Measurements from ENCODE around the gene SLC35D2. TPM values are rescaled to one million over a fixed set of nuclear protein-coding genes. Genes with fewer than 3 reads are reported as not detected.
"Not testable (repeated sequence)": the region's sequence is repeated elsewhere in the genome, so short reads cannot be mapped to it uniquely, and the experiment has no call there.

The SLC35D2 gene
- total RNA-seq, 4 donors from 2014 or later: 25.1 to 66.6 (median 32.0) TPM

- Histone ChIP-seq H3K27ac (no peak overlapping the region), H3K27me3 (no peaks in the 10 kb centered on the region), H3K36me3 (peaks cover 6 to 32% (median 7%) of the 10 kb centered on the region in 3 donors), H3K4me3 (no peak overlapping the region), H3K9me3 (no peaks in the 10 kb centered on the region), H3K4me1 (peaks cover 0 to 4% (median 0%) of the 10 kb centered on the region in 4 donors)
- 95 to 98% methylated on average over 1 of the region's 1 CpG for WGBS, 2 donors
- no peak for DNase-seq (ENCODE audit: low spot score in 2 of 2)
- TF ChIP-seq EP300 (IDR thresholded peaks at IDR 0.05) (no peak), POLR2A (IDR thresholded peaks at IDR 0.05) (no peak), CTCF (IDR thresholded peaks at IDR 0.05) (no peak)
These were observed 15.6 kb downstream of the SLC35D2 start for GRCh38 chr9:96367943-96368342.

- Histone ChIP-seq H3K27ac (no peak overlapping the region), H3K27me3 (no peaks in the 10 kb centered on the region), H3K36me3 (peaks cover 6 to 77% (median 7%) of the 10 kb centered on the region in 3 donors), H3K4me1 (no peaks in the 10 kb centered on the region), H3K9me3 (no peaks in the 10 kb centered on the region), H3K4me3 (no peak overlapping the region)
- TF ChIP-seq CTCF (IDR thresholded peaks at IDR 0.05) (no peak), EP300 (IDR thresholded peaks at IDR 0.05) (no peak), POLR2A (IDR thresholded peaks at IDR 0.05) (no peak)
- 92 to 96% methylated on average over 9 of the region's 9 CpGs for WGBS, 2 donors
- DNase-seq (ENCODE audit: low spot score in 2 of 2): no peak
These were observed 20.1 kb downstream of the SLC35D2 start for GRCh38 chr9:96363175-96363967.

- 94 to 96% methylated on average over 6 of the region's 6 CpGs for WGBS, 2 donors
- not testable (repeated sequence) for H3K27me3 ChIP-seq; H3K4me3 ChIP-seq; H3K27ac ChIP-seq; H3K4me1 ChIP-seq; H3K9me3 ChIP-seq; DNase-seq (ENCODE audit: low spot score in 2 of 2)
- H3K36me3 ChIP-seq: peaks cover 6 to 80% (median 9%) of the 10 kb centered on the region in 3 donors
These were observed 21.4 kb downstream of the SLC35D2 start for GRCh38 chr9:96362119-96362518.

- no peaks in the 10 kb centered on the region for H3K27me3 ChIP-seq
- no peak overlapping the region for H3K27ac ChIP-seq
- H3K9me3 ChIP-seq: no peaks in the 10 kb centered on the region
- TF ChIP-seq CTCF (IDR thresholded peaks at IDR 0.05) (no peak), POLR2A (IDR thresholded peaks at IDR 0.05) (no peak), EP300 (IDR thresholded peaks at IDR 0.05) (no peak)
- WGBS, 2 donors: 95 to 97% methylated on average over 6 of the region's 6 CpGs
- DNase-seq (ENCODE audit: low spot score in 2 of 2): no peak
- H3K36me3 ChIP-seq: peaks cover 6 to 83% (median 13%) of the 10 kb centered on the region in 3 donors
- no peaks in the 10 kb centered on the region for H3K4me1 ChIP-seq
- H3K4me3 ChIP-seq: no peak overlapping the region
These were observed 21.8 kb downstream of the SLC35D2 start for GRCh38 chr9:96361668-96362067.

- DNase-seq (ENCODE audit: low spot score in 2 of 2): no peak
- no peaks in the 10 kb centered on the region for H3K27me3 ChIP-seq
- H3K27ac ChIP-seq: no peak overlapping the region
- H3K4me3 ChIP-seq: no peak overlapping the region
- 83 to 94% methylated on average over 2 of the region's 2 CpGs for WGBS, 2 donors
- TF ChIP-seq CTCF (IDR thresholded peaks at IDR 0.05): no peak
- no peak for TF ChIP-seq EP300 (IDR thresholded peaks at IDR 0.05)
- no peak for TF ChIP-seq POLR2A (IDR thresholded peaks at IDR 0.05)
- H3K9me3 ChIP-seq: no peaks in the 10 kb centered on the region
- no peaks in the 10 kb centered on the region for H3K4me1 ChIP-seq
- peaks cover 6 to 88% (median 13%) of the 10 kb centered on the region in 3 donors for H3K36me3 ChIP-seq
These were observed 22.5 kb downstream of the SLC35D2 start for GRCh38 chr9:96360976-96361375.

GRCh38 chr9:96360523-96360922, 23.0 kb downstream of the SLC35D2 start:
- not testable (repeated sequence) for H3K27ac ChIP-seq; H3K27me3 ChIP-seq; H3K4me3 ChIP-seq; H3K4me1 ChIP-seq; DNase-seq (ENCODE audit: low spot score in 2 of 2); H3K9me3 ChIP-seq
- peaks cover 6 to 89% (median 13%) of the 10 kb centered on the region in 3 donors for H3K36me3 ChIP-seq
- 95 to 97% methylated on average over 6 of the region's 6 CpGs for WGBS, 2 donors
